Osteoblast (primary cell): Measurements from ENCODE around the gene SLC16A13. TPM values are rescaled to one million over a fixed set of nuclear protein-coding genes. Genes with fewer than 3 reads are reported as not detected.

Source experiments
- DNase-seq: peaks from one replicate; pipeline ENCODE4 v3.0.0; 2011; ENCODE audit warnings: low spot score, mixed read lengths; ENCODE audit not compliant: insufficient read length; ENCODE audit errors: missing footprints
- H2AFZ ChIP-seq: 2 replicates; pipeline ENCODE4 v1.6.0; 2011; ENCODE audit warnings: mild to moderate bottlenecking, low read length
- H3K27ac ChIP-seq: 2 replicates; pipeline ENCODE4 v1.5.1; 2011; ENCODE audit warnings: mild to moderate bottlenecking, low read depth, low read length, moderate library complexity
- H3K27me3 ChIP-seq: 2 replicates; pipeline ENCODE4 v1.6.0; 2012; ENCODE audit warnings: mild to moderate bottlenecking, control low read depth, inconsistent platforms, low read length, moderate library complexity; ENCODE audit not compliant: insufficient read depth
- H3K36me3 ChIP-seq: 2 replicates; pipeline ENCODE4 v1.5.1; 2011; ENCODE audit warnings: mild to moderate bottlenecking, low read length, control low read depth, moderate library complexity; ENCODE audit not compliant: insufficient read depth
- H3K4me1 ChIP-seq: 2 replicates; pipeline ENCODE4 v1.5.1; 2011; ENCODE audit warnings: mild to moderate bottlenecking, low read length, control low read depth, moderate library complexity; ENCODE audit not compliant: insufficient read depth
- H3K4me2 ChIP-seq: 2 replicates; pipeline ENCODE4 v1.6.0; 2011; ENCODE audit warnings: mild to moderate bottlenecking, low read length; ENCODE audit not compliant: insufficient read depth
- H3K4me3 ChIP-seq: fragments of 200-600 bp; sonication (generic); 3 replicates; pipeline ENCODE4 v1.5.1; 2012; ENCODE audit warnings: mild to moderate bottlenecking, low read length, inconsistent platforms; ENCODE audit not compliant: insufficient read depth
- H3K79me2 ChIP-seq: 2 replicates; pipeline ENCODE4 v1.6.0; 2012; ENCODE audit warnings: mild to moderate bottlenecking, low read length, control low read depth, inconsistent platforms; ENCODE audit not compliant: insufficient read depth
- H3K9me3 ChIP-seq: 2 replicates; pipeline ENCODE4 v1.5.1; 2011; ENCODE audit warnings: low read depth, low read length, control low read depth
- H4K20me1 ChIP-seq: 2 replicates; pipeline ENCODE4 v1.6.0; 2012; ENCODE audit warnings: mild to moderate bottlenecking, low read length, control low read depth; ENCODE audit not compliant: insufficient read depth
- total RNA-seq: library from RNA; depleted of rRNA; stranded (reverse); fragments of >200 nt; gene quantifications from 2 replicates; pipeline ENCODE4 v1.2.3, GENCODE V29; 2012
- TF ChIP-seq, protein P1 (sequence below): IDR thresholded peaks from 2 replicates; pipeline ENCODE4 v1.5.1; 2011; ENCODE audit warnings: mild to moderate bottlenecking, low read depth, low read length, moderate library complexity; ENCODE audit errors: extremely low read depth

The SLC16A13 gene
- total RNA-seq, 1 donor: 1.4 TPM

DNA sequence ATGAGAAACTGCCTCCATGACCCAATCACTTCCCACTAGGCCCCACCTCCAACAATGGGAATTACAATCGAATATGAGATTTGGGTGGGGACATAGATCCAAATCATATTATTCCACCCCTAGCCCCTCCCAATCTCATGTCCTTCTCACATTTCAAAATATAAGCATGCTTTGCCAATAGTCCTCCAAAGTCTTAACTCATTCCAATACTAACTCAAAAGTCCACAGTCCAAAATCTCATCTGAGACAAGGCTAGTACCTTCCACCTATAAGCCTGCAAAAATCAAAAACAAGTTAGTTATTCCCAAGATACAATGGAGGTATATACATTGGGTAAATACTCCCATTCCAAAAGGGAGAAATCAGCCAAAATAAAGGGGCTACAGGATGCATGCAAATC, 31.4 kb downstream of the SLC16A13 start:
- Histone ChIP-seq H3K4me2 (no peak overlapping the region), H3K27me3 (peaks cover 20% of the 10 kb centered on the region), H3K79me2 (no peaks in the 10 kb centered on the region), H3K4me3 (no peak overlapping the region), H3K4me1 (peaks cover 6% of the 10 kb centered on the region), H3K27ac (no peak overlapping the region), H3K9me3 (peaks cover 4% of the 10 kb centered on the region), H4K20me1 (no peaks in the 10 kb centered on the region), H3K36me3 (no peaks in the 10 kb centered on the region), H2AFZ (no peak overlapping the region)
- no peak for DNase-seq
- TF ChIP-seq, protein P1, sequence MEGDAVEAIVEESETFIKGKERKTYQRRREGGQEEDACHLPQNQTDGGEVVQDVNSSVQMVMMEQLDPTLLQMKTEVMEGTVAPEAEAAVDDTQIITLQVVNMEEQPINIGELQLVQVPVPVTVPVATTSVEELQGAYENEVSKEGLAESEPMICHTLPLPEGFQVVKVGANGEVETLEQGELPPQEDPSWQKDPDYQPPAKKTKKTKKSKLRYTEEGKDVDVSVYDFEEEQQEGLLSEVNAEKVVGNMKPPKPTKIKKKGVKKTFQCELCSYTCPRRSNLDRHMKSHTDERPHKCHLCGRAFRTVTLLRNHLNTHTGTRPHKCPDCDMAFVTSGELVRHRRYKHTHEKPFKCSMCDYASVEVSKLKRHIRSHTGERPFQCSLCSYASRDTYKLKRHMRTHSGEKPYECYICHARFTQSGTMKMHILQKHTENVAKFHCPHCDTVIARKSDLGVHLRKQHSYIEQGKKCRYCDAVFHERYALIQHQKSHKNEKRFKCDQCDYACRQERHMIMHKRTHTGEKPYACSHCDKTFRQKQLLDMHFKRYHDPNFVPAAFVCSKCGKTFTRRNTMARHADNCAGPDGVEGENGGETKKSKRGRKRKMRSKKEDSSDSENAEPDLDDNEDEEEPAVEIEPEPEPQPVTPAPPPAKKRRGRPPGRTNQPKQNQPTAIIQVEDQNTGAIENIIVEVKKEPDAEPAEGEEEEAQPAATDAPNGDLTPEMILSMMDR: no peak

DNA sequence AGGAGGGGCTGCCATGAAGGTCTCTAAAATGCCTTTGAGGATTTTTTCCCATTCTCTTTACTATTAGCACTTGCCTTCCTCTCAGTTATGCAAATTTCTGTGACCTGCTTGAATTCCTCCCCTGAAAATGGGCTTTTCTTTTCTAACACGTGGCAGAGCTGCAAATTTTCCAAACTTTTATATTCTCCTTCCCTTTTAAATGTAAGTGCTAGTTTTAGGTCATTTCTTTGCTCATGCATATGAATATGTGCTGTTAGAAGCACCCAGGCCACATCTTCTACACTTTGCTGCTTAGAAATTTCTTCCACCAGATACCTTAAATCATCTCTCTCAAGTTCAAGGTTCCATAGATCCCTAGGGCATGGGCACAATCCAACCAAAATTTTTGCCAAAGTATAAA, 32.5 kb downstream of the SLC16A13 start:
- peaks cover 4% of the 10 kb centered on the region for H3K4me1 ChIP-seq
- H3K27ac ChIP-seq: no peak overlapping the region
- H3K4me3 ChIP-seq: no peak overlapping the region
- H3K79me2 ChIP-seq: no peaks in the 10 kb centered on the region
- H3K4me2 ChIP-seq: no peak overlapping the region
- H3K27me3 ChIP-seq: peaks cover 26% of the 10 kb centered on the region
- H4K20me1 ChIP-seq: no peaks in the 10 kb centered on the region
- H3K9me3 ChIP-seq: peaks cover 4% of the 10 kb centered on the region
- H2AFZ ChIP-seq: no peak overlapping the region
- TF ChIP-seq, protein P1: no peak
- no peaks in the 10 kb centered on the region for H3K36me3 ChIP-seq
- DNase-seq: peak; percentile 6

DNA sequence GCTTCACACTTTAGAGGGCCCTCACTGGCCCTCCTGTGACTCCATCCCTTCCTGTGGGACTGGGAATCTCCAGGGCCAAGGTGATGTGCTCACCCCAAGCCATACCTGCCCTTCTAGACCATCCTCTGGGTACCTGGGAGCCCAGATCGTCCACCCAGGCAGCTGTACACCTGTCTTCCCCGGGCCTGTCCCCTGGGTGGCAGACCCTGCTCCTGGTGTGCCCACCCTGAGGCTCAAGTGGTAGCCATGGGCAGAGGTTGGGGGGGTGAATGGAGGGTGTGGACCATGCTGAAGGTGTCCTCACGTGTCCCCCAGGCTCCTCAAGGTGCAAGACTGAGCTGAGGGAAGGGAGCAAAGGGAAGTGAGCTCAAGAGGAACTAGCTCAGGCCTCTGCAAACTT, 34.9 kb downstream of the SLC16A13 start:
- peaks cover 17% of the 10 kb centered on the region for H3K27me3 ChIP-seq
- no peaks in the 10 kb centered on the region for H3K4me1 ChIP-seq
- TF ChIP-seq, protein P1: no peak
- H3K36me3 ChIP-seq: no peaks in the 10 kb centered on the region
- peaks cover 4% of the 10 kb centered on the region for H3K9me3 ChIP-seq
- H2AFZ ChIP-seq: no peak overlapping the region
- no peaks in the 10 kb centered on the region for H3K79me2 ChIP-seq
- no peak overlapping the region for H3K4me3 ChIP-seq
- H4K20me1 ChIP-seq: no peaks in the 10 kb centered on the region
- no peak overlapping the region for H3K27ac ChIP-seq
- no peak for DNase-seq
- no peak overlapping the region for H3K4me2 ChIP-seq

DNA sequence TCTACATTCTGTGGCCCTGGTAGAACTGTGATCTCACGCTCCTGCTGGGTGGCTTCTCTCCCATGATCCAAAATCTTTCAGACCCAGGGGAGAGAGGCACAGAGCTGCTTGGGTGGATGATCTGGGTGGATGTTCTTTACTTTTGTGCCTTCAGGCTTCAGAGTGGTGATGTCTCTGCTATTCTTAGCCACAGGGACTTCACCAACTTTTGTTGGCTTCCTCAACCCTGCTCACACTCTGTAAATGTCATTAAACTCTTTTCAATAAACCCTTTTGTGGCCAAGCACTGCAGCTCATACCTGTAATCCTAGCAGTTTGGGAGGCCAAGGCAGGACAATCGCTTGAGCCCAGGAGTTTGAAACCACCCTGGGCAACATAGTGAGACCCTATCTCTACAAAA, 36.6 kb downstream of the SLC16A13 start:
- Histone ChIP-seq H3K4me1 (no peaks in the 10 kb centered on the region), H3K9me3 (peaks cover 4% of the 10 kb centered on the region), H3K79me2 (no peaks in the 10 kb centered on the region), H3K27ac (no peak overlapping the region), H4K20me1 (no peaks in the 10 kb centered on the region), H3K4me2 (no peak overlapping the region), H2AFZ (no peak overlapping the region), H3K36me3 (no peaks in the 10 kb centered on the region), H3K4me3 (no peak overlapping the region), H3K27me3 (peaks cover 14% of the 10 kb centered on the region)
- TF ChIP-seq, protein P1: no peak
- no peak for DNase-seq
